ENCODE results near the gene TRPM2. TPM values are rescaled to one million over a fixed set of nuclear protein-coding genes. Genes with fewer than 3 reads are reported as not detected.
A peak's percentile ranks its signal among the peaks of the same experiment; 100 is the strongest.

TRPM2 gene
- total and polyA plus RNA-seq, 2 of the 13 experiments (the other 11 are each of a cell fraction or from before 2014, with no cell fraction given): 0.07 to 0.20 TPM

DNA sequence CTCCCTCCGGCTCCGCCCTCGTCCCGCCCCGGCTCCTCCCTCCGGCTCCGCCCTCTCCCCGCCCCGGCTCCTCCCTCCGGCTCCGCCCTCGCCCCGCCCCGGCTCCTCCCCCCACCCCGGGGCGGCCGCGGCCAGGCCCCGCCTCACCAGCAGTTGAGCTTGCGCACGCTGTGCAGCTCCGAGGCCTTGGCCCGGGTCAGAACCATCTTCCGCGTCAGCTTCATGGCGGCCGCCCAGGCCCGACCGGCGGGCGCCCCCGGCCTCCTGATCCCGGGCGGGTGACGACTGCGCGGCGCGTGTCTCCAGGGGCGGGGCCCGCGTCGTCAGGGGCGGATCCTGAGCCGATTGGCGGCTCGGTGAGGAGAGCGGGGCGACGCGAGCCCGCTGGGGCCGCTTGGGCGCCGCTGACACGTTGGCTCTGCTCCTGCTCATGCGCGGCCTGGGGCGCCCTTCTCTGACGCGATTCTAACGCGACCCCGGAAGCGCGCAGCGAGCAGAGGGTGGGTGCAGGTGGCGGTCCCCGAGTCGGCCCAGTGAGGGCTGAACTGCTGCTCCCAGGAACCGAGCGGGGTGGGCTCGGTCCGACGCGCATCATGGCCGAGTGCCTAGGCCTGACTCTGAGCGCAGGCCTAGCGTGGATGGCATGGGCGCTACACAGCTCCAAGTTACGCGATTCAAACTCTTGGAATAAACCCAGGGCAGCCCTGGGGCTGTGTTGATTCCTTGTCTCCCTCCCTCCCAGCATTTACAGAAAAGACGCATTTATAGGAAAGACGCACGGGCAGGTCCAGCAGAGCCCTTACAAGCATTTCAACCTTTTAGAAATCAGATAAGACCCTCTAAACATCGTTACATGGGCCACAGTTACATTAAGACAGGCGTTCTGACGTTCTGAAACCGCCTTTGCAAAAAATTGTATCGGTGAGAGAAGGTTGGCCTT, 14.2 kb upstream of the TRPM2 start, which contains the start of gene CFAP410 (continued):
- TF ChIP-seq, protein P1, sequence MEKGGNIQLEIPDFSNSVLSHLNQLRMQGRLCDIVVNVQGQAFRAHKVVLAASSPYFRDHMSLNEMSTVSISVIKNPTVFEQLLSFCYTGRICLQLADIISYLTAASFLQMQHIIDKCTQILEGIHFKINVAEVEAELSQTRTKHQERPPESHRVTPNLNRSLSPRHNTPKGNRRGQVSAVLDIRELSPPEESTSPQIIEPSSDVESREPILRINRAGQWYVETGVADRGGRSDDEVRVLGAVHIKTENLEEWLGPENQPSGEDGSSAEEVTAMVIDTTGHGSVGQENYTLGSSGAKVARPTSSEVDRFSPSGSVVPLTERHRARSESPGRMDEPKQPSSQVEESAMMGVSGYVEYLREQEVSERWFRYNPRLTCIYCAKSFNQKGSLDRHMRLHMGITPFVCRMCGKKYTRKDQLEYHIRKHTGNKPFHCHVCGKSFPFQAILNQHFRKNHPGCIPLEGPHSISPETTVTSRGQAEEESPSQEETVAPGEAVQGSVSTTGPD (CRISPR knock-in tag; IDR thresholded peaks at IDR 0.05): no peak
- TF ChIP-seq, protein P2, sequence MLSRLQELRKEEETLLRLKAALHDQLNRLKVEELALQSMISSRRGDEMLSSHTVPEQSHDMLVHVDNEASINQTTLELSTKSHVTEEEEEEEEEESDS (CRISPR knock-in tag; IDR thresholded peaks at IDR 0.05; ENCODE audit: borderline replicate concordance): no peak
- TF ChIP-seq ZSCAN30 (CRISPR knock-in tag; IDR thresholded peaks at IDR 0.05): no peak
- TF ChIP-seq HNRNPL (IDR thresholded peaks at IDR 0.05; ENCODE audit: low read depth, low read length): 0 out of 2 replicates have a peak, but pooled peaks have one; percentile 38
- TF ChIP-seq RELA (CRISPR knock-in tag; IDR thresholded peaks at IDR 0.05): peak; percentile 83; the same call in 1 of the 2 replicates
- 0 out of 2 replicates have a peak, but pooled peaks have one; percentile 13 for TF ChIP-seq NCOR1 (IDR thresholded peaks at IDR 0.05; ENCODE audit: borderline replicate concordance, low read length)
- no peak for TF ChIP-seq ZNF382 (CRISPR knock-in tag; IDR thresholded peaks at IDR 0.05; ENCODE audit: borderline replicate concordance)
- peak; percentile 43; the same call in 1 of the 2 replicates for TF ChIP-seq KDM4B (CRISPR knock-in tag; IDR thresholded peaks at IDR 0.05)
- TF ChIP-seq SP4 (CRISPR knock-in tag; IDR thresholded peaks at IDR 0.05): peak; percentile 86
- 0 out of 2 replicates have a peak, but pooled peaks have one; percentile 54 for TF ChIP-seq ZSCAN12 (CRISPR knock-in tag; IDR thresholded peaks at IDR 0.05)
- TF ChIP-seq, protein P3, sequence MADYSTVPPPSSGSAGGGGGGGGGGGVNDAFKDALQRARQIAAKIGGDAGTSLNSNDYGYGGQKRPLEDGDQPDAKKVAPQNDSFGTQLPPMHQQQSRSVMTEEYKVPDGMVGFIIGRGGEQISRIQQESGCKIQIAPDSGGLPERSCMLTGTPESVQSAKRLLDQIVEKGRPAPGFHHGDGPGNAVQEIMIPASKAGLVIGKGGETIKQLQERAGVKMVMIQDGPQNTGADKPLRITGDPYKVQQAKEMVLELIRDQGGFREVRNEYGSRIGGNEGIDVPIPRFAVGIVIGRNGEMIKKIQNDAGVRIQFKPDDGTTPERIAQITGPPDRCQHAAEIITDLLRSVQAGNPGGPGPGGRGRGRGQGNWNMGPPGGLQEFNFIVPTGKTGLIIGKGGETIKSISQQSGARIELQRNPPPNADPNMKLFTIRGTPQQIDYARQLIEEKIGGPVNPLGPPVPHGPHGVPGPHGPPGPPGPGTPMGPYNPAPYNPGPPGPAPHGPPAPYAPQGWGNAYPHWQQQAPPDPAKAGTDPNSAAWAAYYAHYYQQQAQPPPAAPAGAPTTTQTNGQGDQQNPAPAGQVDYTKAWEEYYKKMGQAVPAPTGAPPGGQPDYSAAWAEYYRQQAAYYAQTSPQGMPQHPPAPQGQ (CRISPR knock-in tag; IDR thresholded peaks at IDR 0.05; ENCODE audit: borderline replicate concordance): no peak
- TF ChIP-seq ZSCAN20 (CRISPR knock-in tag; IDR thresholded peaks at IDR 0.05; ENCODE audit: borderline replicate concordance): peak; percentile 55; the same call in 1 of the 2 replicates
- no peak for TF ChIP-seq ZNF530 (CRISPR knock-in tag; IDR thresholded peaks at IDR 0.05; ENCODE audit: low read depth)
- no peak for TF ChIP-seq ZFP41 (CRISPR knock-in tag; IDR thresholded peaks at IDR 0.05; ENCODE audit: borderline replicate concordance)
- no peak for TF ChIP-seq HMG20A (CRISPR knock-in tag; IDR thresholded peaks at IDR 0.05; ENCODE audit: borderline replicate concordance)
- peak; percentile 57 for TF ChIP-seq CAMTA2 (CRISPR knock-in tag; IDR thresholded peaks at IDR 0.05; ENCODE audit: borderline replicate concordance)
- TF ChIP-seq, protein P4, sequence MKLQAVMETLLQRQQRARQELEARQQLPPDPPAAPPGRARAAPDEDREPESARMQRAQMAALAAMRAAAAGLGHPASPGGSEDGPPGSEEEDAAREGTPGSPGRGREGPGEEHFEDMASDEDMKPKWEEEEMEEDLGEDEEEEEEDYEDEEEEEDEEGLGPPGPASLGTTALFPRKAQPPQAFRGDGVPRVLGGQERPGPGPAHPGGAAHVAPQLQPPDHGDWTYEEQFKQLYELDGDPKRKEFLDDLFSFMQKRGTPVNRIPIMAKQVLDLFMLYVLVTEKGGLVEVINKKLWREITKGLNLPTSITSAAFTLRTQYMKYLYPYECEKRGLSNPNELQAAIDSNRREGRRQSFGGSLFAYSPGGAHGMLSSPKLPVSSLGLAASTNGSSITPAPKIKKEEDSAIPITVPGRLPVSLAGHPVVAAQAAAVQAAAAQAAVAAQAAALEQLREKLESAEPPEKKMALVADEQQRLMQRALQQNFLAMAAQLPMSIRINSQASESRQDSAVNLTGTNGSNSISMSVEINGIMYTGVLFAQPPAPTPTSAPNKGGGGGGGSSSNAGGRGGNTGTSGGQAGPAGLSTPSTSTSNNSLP (IDR thresholded peaks at IDR 0.05; ENCODE audit: low read depth, low read length): peak; percentile 11; the same call in 1 of the 2 replicates
- peak; percentile 54 for TF ChIP-seq ZNF777 (CRISPR knock-in tag; IDR thresholded peaks at IDR 0.05)
- TF ChIP-seq NFKB2 (CRISPR knock-in tag; IDR thresholded peaks at IDR 0.05; ENCODE audit: borderline replicate concordance): no peak; the same call in 1 of the 2 replicates
- TF ChIP-seq TSC22D2 (CRISPR knock-in tag; IDR thresholded peaks at IDR 0.05; ENCODE audit: borderline replicate concordance): peak; percentile 56; the same call in 1 of the 2 replicates
- TF ChIP-seq, protein P5, sequence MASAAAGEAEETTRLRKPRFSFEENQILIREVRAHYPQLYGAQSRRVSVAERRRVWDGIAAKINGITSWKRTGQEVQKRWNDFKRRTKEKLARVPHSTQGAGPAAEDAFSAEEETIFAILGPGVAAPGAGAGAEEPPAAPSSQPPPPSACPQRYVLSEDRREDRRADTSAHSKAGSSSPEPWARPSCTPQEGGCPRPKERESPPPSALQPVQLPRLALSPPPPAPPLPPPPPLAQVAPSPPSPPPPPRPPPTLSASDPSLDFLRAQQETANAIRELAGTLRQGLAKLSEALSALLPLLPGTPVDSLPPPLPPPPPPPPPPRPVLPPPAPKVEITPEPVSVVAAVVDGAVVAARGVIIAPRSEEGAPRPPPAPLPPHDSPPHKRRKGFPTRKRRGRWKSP (CRISPR knock-in tag; IDR thresholded peaks at IDR 0.05): no peak

All from HepG2 (cell line).